Thyroid gland (tissue), 4 donors: ENCODE results near the gene ENTPD8.

Experiments
- POLR2A ChIP-seq, 2 donors: fragments of 450-650 bp; IDR thresholded peaks; one replicate each; pipeline ENCODE4 v1.6.1; 2017; ENCODE audit warnings: antibody characterized with exemption in 2 of 2, mild to moderate bottlenecking in 2 of 2, moderate library complexity in 1 of 2
- TF ChIP-seq, protein P1 (sequence below), 6 experiments: fragments of 200-600 bp in 3 of 6; fragments of 450-650 bp in 3 of 6; sonication (generic) in 3 of 6; IDR thresholded peaks; one replicate each; pipeline ENCODE4 v1.5.1; 2016 to 2019; ENCODE audit warnings: antibody characterized with exemption in 6 of 6, mild to moderate bottlenecking in 2 of 6, inconsistent platforms in 1 of 6, moderate library complexity in 1 of 6

DNA sequence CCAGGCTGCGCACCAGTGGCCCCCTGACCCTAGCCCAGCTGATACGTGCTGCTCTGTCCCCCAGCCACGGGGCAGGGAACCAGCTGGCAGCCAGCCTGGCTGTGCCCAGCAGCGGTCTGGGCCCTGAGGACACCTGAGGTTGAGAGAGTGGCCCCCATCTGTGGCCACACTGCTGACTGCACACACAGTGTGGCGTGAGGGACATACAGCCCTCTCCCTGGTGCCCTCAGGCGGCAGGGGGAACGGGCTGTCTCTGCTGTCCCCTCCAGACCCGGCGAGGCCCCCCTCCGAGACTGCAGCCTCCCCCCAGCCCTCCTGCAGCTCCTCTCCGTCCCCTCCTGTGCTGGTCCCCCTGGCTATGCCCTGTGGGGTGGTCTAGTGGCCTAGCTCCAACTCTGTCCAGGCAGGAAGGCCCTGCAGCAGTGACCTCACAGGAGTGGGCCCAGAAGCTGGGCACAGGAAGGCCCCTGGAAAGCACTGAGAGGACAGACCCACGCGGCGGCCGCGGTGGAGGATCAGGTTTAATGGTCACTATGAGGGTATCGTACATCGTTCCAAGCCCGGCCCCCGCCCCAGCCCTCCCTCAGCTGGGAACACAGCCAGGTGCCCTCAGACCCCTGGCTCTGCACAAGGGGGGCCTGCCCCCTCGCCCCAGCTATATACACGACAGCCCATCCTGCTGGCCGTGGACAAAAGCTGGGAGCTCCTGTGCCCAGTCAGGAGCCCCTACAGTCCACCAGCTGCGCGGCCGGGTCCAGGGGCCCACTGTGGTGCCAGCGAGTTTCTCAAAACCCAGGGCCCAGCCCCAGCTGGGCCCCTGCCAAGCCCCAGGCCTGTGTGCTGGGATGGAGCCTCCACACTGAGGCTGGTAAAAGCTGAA is 6.8 kb upstream of the ENTPD8 start:
- TF ChIP-seq, protein P1, sequence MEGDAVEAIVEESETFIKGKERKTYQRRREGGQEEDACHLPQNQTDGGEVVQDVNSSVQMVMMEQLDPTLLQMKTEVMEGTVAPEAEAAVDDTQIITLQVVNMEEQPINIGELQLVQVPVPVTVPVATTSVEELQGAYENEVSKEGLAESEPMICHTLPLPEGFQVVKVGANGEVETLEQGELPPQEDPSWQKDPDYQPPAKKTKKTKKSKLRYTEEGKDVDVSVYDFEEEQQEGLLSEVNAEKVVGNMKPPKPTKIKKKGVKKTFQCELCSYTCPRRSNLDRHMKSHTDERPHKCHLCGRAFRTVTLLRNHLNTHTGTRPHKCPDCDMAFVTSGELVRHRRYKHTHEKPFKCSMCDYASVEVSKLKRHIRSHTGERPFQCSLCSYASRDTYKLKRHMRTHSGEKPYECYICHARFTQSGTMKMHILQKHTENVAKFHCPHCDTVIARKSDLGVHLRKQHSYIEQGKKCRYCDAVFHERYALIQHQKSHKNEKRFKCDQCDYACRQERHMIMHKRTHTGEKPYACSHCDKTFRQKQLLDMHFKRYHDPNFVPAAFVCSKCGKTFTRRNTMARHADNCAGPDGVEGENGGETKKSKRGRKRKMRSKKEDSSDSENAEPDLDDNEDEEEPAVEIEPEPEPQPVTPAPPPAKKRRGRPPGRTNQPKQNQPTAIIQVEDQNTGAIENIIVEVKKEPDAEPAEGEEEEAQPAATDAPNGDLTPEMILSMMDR (IDR thresholded peaks at IDR 0.05), result no peak
- no peak for TF ChIP-seq POLR2A (IDR thresholded peaks at IDR 0.05)
